ENCODE results near the gene COL25A1.

GRCh38 chr4:108830509-108831244 lies 471.8 kb downstream of the COL25A1 start:
- TF ChIP-seq POLR2AphosphoS5 (IDR thresholded peaks at IDR 0.05; ENCODE audit: low read depth, low read length) (no peak), POLR2A (IDR thresholded peaks at IDR 0.05; ENCODE audit: low read depth, low read length) (no peak)

Data from GM12892 (cell line).